SU-DHL-6 (cell line): Measurements from ENCODE around the gene GRAMD1B.

Experiments used
- EZH2phosphoT487 ChIP-seq: fragments of 200-600 bp; sonication (generic), shearing (Covaris generic); conservative IDR thresholded peaks from 2 replicates; pipeline ENCODE4 v1.6.1; 2018; ENCODE audit warnings: mild to moderate bottlenecking, antibody characterized with exemption, low read length, moderate library complexity, mixed read lengths
- TF ChIP-seq, protein P1 (sequence below): fragments of 200-600 bp; sonication (generic); IDR thresholded peaks from one replicate; pipeline ENCODE4 v1.5.1; 2017; ENCODE audit warnings: antibody characterized with exemption, mild to moderate bottlenecking, low read length, moderate library complexity; ENCODE audit not compliant: insufficient read depth, poor library complexity, severe bottlenecking

DNA sequence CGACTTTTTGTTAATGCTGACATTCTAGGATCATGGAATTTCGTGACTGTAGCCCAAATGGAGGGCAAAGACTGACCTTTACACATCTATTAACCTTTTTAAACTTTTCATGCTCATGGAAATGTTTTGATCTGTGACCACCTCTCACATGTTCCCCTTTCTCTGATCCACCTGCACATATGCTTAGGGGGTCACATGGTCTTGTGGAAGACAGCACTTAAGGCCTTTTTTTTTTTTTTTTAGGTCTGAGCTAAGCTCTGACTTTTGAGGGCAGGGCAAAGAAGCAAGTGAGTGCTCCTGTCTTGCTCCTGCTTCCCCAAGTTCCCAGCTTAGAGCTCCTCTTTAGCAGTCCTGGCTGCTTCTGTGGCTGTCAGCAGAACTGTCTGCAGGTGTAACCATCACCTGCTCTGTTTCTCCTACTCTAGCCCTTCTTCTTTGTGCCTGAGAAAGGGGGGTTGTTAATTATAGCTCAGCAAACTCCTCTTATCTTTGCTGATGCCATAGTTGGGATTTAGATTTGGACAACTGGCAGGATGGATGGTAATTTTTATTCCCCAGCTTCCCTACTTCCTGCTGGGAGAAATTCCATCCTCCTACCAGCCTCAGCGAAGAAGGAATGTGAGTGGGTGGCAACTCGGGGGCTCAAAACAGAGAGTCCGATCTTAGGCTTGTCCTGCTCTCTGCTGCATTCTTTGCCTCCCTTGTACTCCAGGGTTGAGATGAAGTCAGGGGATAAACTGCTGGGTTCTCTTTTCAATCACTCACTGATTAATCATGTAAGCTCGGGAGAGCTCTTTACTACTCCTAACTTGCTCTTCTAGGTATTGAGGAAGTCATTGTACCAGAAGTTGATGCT lies 64.4 kb downstream of the GRAMD1B start:
- TF ChIP-seq, protein P1, sequence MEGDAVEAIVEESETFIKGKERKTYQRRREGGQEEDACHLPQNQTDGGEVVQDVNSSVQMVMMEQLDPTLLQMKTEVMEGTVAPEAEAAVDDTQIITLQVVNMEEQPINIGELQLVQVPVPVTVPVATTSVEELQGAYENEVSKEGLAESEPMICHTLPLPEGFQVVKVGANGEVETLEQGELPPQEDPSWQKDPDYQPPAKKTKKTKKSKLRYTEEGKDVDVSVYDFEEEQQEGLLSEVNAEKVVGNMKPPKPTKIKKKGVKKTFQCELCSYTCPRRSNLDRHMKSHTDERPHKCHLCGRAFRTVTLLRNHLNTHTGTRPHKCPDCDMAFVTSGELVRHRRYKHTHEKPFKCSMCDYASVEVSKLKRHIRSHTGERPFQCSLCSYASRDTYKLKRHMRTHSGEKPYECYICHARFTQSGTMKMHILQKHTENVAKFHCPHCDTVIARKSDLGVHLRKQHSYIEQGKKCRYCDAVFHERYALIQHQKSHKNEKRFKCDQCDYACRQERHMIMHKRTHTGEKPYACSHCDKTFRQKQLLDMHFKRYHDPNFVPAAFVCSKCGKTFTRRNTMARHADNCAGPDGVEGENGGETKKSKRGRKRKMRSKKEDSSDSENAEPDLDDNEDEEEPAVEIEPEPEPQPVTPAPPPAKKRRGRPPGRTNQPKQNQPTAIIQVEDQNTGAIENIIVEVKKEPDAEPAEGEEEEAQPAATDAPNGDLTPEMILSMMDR = no peak
- no peak for TF ChIP-seq EZH2phosphoT487
